22Rv1 (cell line): Measurements from ENCODE around the gene EXOC4.

ENCODE experiments used
- H3K27ac ChIP-seq: fragments of 450-650 bp; 2 replicates; pipeline ENCODE4 v1.5.1; 2017
- CTCF ChIP-seq: fragments of 450-650 bp; IDR thresholded peaks from 2 replicates; pipeline ENCODE4 v1.5.1; 2017; ENCODE audit warnings: mild to moderate bottlenecking
- ZFX ChIP-seq: fragments of 450-650 bp; IDR thresholded peaks from 2 replicates; pipeline ENCODE4 v1.6.1; 2017; ENCODE audit warnings: antibody characterized with exemption, borderline replicate concordance

EXOC4 gene

DNA sequence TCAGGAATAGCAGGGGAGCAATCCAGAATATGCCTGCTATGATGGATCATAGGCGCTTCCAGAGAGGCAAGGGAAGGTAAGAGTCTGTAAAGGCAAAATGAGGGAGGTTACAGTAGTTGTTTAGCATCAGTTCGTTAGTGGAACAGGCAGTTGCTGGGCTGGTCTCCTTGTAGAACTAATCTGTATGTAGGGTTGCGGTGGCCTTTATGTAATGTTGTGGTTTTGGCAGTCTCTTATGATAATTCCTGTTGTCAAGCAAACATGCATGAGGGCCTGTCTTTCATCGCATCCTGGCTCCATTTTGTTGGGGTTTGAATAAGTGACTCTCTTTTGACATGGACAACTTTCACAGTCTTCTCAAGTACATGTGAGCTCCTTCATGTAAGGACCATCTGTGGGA is 446.5 kb downstream of the EXOC4 start:
- TF ChIP-seq CTCF: no peak
- TF ChIP-seq ZFX: no peak
- no peak overlapping the region for H3K27ac ChIP-seq

DNA sequence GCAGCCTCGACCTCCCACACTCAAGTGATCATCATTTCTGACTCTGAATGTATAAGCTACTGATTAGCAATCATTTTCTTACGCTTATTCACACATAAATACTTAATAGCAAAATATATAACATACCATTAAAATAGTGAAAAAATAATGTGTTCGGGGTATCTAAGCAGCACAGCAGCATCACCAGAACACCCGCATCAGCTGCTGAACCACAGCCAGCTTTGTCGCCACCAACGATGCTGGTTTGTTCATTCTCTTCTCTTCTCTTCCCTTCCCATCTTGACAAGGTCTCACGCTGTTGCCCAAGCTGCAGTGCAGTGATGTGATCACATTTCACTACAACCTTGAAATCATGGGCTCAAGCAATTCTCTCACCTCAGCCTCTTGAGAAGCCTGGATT is 449.2 kb downstream of the EXOC4 start:
- TF ChIP-seq CTCF (no peak), ZFX (no peak)
- H3K27ac ChIP-seq: no peak overlapping the region

DNA sequence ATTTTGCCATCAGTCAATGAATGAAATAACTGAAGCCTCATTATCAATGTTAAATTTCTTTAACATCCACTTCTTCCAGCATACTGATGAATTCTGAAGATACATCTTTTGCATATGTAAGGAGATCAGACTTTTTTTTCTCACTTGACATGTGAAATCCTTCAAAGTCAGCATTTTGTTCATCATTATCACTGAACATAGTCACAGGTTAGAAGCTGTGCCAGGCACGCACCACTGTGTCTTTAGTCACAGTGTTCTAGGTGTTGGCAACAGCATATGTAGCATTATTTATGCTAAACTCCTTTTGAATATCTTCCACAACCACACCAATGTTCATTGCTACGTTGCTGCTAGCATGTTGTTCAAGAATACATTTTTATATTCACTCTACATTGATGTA is 450.1 kb downstream of the EXOC4 start:
- TF ChIP-seq CTCF: no peak
- TF ChIP-seq ZFX: no peak
- no peak overlapping the region for H3K27ac ChIP-seq

GRCh38 chr7:133703547-133703946 is 450.7 kb downstream of the EXOC4 start:
- H3K27ac ChIP-seq: no peak overlapping the region
- TF ChIP-seq ZFX (no peak), CTCF (no peak)

DNA sequence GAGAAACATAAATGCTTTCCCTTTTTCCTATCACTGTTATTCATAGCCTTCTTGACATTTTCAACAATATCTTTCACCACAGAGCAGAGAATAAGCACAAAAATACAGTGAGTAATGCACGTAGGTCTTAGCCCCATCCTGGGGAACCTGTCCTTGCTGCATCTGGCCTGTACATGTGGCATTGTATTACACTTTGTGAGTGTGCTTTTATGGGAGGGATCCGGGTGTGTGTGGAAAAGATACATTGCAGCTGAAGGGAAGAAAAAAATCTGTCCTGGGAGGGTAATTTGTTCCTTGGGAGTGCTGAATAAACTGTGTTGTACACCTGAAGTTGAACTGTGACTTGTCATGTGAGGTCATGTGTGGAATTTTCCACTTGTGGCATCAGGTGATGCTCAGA is 451.6 kb downstream of the EXOC4 start:
- TF ChIP-seq CTCF (no peak), ZFX (no peak)
- no peak overlapping the region for H3K27ac ChIP-seq

GRCh38 chr7:133705596-133705995 is 452.7 kb downstream of the EXOC4 start:
- TF ChIP-seq CTCF (no peak), ZFX (no peak)
- no peak overlapping the region for H3K27ac ChIP-seq

GRCh38 chr7:133706016-133706415 is 453.1 kb downstream of the EXOC4 start:
- no peak overlapping the region for H3K27ac ChIP-seq
- TF ChIP-seq ZFX: no peak
- TF ChIP-seq CTCF: no peak
